ENCODE data around the gene TRAPPC14. TPM values are rescaled to one million over a fixed set of nuclear protein-coding genes. Genes with fewer than 3 reads are reported as not detected.

The TRAPPC14 gene
- total and polyA plus RNA-seq, 2 of the 8 experiments (the other 6 are each of a cell fraction or from before 2014, with no cell fraction given): 11.9 to 22.1 TPM

DNA sequence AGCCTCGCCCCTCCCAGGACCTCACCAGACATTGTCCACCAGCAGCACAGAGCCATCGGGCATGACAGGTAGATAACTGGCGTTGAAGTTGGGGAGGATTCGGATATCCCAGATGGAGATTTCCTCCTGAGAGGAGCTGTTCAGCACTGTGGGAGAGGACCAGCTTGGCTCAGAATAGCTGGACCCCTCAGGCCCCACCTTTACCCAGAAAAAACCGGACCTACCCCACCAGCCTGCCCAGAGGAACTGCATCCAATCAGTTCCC, 1.5 kb downstream of the TRAPPC14 start (continued):
- TF ChIP-seq, protein P1, sequence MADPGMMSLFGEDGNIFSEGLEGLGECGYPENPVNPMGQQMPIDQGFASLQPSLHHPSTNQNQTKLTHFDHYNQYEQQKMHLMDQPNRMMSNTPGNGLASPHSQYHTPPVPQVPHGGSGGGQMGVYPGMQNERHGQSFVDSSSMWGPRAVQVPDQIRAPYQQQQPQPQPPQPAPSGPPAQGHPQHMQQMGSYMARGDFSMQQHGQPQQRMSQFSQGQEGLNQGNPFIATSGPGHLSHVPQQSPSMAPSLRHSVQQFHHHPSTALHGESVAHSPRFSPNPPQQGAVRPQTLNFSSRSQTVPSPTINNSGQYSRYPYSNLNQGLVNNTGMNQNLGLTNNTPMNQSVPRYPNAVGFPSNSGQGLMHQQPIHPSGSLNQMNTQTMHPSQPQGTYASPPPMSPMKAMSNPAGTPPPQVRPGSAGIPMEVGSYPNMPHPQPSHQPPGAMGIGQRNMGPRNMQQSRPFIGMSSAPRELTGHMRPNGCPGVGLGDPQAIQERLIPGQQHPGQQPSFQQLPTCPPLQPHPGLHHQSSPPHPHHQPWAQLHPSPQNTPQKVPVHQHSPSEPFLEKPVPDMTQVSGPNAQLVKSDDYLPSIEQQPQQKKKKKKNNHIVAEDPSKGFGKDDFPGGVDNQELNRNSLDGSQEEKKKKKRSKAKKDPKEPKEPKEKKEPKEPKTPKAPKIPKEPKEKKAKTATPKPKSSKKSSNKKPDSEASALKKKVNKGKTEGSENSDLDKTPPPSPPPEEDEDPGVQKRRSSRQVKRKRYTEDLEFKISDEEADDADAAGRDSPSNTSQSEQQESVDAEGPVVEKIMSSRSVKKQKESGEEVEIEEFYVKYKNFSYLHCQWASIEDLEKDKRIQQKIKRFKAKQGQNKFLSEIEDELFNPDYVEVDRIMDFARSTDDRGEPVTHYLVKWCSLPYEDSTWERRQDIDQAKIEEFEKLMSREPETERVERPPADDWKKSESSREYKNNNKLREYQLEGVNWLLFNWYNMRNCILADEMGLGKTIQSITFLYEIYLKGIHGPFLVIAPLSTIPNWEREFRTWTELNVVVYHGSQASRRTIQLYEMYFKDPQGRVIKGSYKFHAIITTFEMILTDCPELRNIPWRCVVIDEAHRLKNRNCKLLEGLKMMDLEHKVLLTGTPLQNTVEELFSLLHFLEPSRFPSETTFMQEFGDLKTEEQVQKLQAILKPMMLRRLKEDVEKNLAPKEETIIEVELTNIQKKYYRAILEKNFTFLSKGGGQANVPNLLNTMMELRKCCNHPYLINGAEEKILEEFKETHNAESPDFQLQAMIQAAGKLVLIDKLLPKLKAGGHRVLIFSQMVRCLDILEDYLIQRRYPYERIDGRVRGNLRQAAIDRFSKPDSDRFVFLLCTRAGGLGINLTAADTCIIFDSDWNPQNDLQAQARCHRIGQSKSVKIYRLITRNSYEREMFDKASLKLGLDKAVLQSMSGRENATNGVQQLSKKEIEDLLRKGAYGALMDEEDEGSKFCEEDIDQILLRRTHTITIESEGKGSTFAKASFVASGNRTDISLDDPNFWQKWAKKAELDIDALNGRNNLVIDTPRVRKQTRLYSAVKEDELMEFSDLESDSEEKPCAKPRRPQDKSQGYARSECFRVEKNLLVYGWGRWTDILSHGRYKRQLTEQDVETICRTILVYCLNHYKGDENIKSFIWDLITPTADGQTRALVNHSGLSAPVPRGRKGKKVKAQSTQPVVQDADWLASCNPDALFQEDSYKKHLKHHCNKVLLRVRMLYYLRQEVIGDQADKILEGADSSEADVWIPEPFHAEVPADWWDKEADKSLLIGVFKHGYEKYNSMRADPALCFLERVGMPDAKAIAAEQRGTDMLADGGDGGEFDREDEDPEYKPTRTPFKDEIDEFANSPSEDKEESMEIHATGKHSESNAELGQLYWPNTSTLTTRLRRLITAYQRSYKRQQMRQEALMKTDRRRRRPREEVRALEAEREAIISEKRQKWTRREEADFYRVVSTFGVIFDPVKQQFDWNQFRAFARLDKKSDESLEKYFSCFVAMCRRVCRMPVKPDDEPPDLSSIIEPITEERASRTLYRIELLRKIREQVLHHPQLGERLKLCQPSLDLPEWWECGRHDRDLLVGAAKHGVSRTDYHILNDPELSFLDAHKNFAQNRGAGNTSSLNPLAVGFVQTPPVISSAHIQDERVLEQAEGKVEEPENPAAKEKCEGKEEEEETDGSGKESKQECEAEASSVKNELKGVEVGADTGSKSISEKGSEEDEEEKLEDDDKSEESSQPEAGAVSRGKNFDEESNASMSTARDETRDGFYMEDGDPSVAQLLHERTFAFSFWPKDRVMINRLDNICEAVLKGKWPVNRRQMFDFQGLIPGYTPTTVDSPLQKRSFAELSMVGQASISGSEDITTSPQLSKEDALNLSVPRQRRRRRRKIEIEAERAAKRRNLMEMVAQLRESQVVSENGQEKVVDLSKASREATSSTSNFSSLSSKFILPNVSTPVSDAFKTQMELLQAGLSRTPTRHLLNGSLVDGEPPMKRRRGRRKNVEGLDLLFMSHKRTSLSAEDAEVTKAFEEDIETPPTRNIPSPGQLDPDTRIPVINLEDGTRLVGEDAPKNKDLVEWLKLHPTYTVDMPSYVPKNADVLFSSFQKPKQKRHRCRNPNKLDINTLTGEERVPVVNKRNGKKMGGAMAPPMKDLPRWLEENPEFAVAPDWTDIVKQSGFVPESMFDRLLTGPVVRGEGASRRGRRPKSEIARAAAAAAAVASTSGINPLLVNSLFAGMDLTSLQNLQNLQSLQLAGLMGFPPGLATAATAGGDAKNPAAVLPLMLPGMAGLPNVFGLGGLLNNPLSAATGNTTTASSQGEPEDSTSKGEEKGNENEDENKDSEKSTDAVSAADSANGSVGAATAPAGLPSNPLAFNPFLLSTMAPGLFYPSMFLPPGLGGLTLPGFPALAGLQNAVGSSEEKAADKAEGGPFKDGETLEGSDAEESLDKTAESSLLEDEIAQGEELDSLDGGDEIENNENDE (IDR thresholded peaks at IDR 0.05; ENCODE audit: insufficient replicate concordance, low read length): no peak
- no peak for TF ChIP-seq TBP (IDR thresholded peaks at IDR 0.05; ENCODE audit: low read depth, low read length)
- no peak for TF ChIP-seq SUZ12 (IDR thresholded peaks at IDR 0.05; ENCODE audit: low read length)
- TF ChIP-seq YY1 (IDR thresholded peaks at IDR 0.05; ENCODE audit: low read depth, low read length): no peak
- TF ChIP-seq JUN (IDR thresholded peaks at IDR 0.05; ENCODE audit: low read depth, low read length): no peak
- TF ChIP-seq SP4 (IDR thresholded peaks at IDR 0.05; ENCODE audit: low read length): no peak
- no peak for TF ChIP-seq CBX5 (IDR thresholded peaks at IDR 0.05; ENCODE audit: low read depth, low read length)
- no peak for TF ChIP-seq SP1 (IDR thresholded peaks at IDR 0.05; ENCODE audit: low read depth, low read length)
- no peak for TF ChIP-seq CBX8 (IDR thresholded peaks at IDR 0.05; ENCODE audit: borderline replicate concordance, low read depth, low read length)

Measured in H1 (cell line).